HepG2 (cell line): Measurements from ENCODE around the gene JAG1. TPM values are rescaled to one million over a fixed set of nuclear protein-coding genes. Genes with fewer than 3 reads are reported as not detected.
A peak's percentile ranks its signal among the peaks of the same experiment; 100 is the strongest.

ENCODE experiments used
- ATF7 ChIP-seq, 2 experiments: fragments of 450-650 bp in 1 of 2; sonication (generic) in 1 of 2; formaldehyde crosslinking in 1 of 2; IDR thresholded peaks; 2 replicates each; pipeline versions ENCODE4 v1.4.0 to v1.6.1; 2016 to 2020; ENCODE audit warnings: antibody characterized with exemption in 1 of 2, mild to moderate bottlenecking in 1 of 2, missing genetic modification reagents in 1 of 2
- BHLHE40 ChIP-seq: IDR thresholded peaks from 2 replicates; pipeline ENCODE4 v1.6.1; 2011; ENCODE audit warnings: low read length, improper control_type of control experiment
- FOSL2 ChIP-seq: sonication (generic); formaldehyde crosslinking; IDR thresholded peaks from 2 replicates; pipeline ENCODE4 v1.4.0; 2020; ENCODE audit warnings: missing genetic modification reagents
- GFI1 ChIP-seq: sonication (generic); formaldehyde crosslinking; IDR thresholded peaks from 2 replicates; pipeline ENCODE4 v1.5.0; 2020; ENCODE audit warnings: missing genetic modification reagents, mild to moderate bottlenecking, borderline replicate concordance
- HDAC2 ChIP-seq: sonication (generic); formaldehyde crosslinking; IDR thresholded peaks from 2 replicates; pipeline ENCODE4 v1.4.0; 2020; ENCODE audit warnings: missing genetic modification reagents
- ISL2 ChIP-seq: sonication (generic); formaldehyde crosslinking; IDR thresholded peaks from 2 replicates; pipeline ENCODE4 v1.5.0; 2020; ENCODE audit warnings: missing genetic modification reagents
- MAF1 ChIP-seq: sonication (generic); formaldehyde crosslinking; IDR thresholded peaks from 2 replicates; pipeline ENCODE4 v1.5.0; 2020; ENCODE audit warnings: missing genetic modification reagents, borderline replicate concordance
- MED13 ChIP-seq: sonication (generic); formaldehyde crosslinking; IDR thresholded peaks from 2 replicates; pipeline ENCODE4 v1.5.0; 2020; ENCODE audit warnings: missing genetic modification reagents
- NCOR1 ChIP-seq: fragments of 200-600 bp; sonication (generic); IDR thresholded peaks from 2 replicates; pipeline ENCODE4 v1.7.0; 2017; ENCODE audit warnings: antibody characterized with exemption, low read length, borderline replicate concordance
- POLR2A ChIP-seq, 2 experiments: IDR thresholded peaks; 2 replicates each; pipeline ENCODE4 v1.6.1; 2011; ENCODE audit warnings: low read depth in 2 of 2, low read length in 2 of 2, mild to moderate bottlenecking in 1 of 2, moderate library complexity in 1 of 2; ENCODE audit not compliant: insufficient read depth in 1 of 2
- POLR2AphosphoS5 ChIP-seq: IDR thresholded peaks from 2 replicates; pipeline ENCODE4 v1.6.1; 2012; ENCODE audit warnings: low read depth, low read length
- PRPF4 ChIP-seq: fragments of 200-400 bp; formaldehyde crosslinking; IDR thresholded peaks from 2 replicates; pipeline ENCODE4 v1.6.1; 2016; ENCODE audit warnings: low read length, low read depth; ENCODE audit not compliant: poor library complexity, severe bottlenecking
- RFXAP ChIP-seq: sonication (generic); formaldehyde crosslinking; IDR thresholded peaks from 2 replicates; pipeline ENCODE4 v1.4.0; 2020; ENCODE audit warnings: missing genetic modification reagents, borderline replicate concordance
- TBX2 ChIP-seq: sonication (generic); formaldehyde crosslinking; IDR thresholded peaks from 2 replicates; pipeline ENCODE4 v1.5.0; 2020; ENCODE audit warnings: missing genetic modification reagents, mild to moderate bottlenecking, borderline replicate concordance
- ZFP36L1 ChIP-seq: sonication (generic); formaldehyde crosslinking; IDR thresholded peaks from 2 replicates; pipeline ENCODE4 v1.8.0; 2022; ENCODE audit warnings: mild to moderate bottlenecking, missing genetic modification reagents, moderate library complexity
- ZKSCAN1 ChIP-seq: fragments of 150-350 bp; IDR thresholded peaks from 2 replicates; pipeline ENCODE4 v1.6.1; 2014; ENCODE audit warnings: low read length
- ZNF354B ChIP-seq: sonication (generic); formaldehyde crosslinking; IDR thresholded peaks from 2 replicates; pipeline ENCODE4 v1.8.0; 2022; ENCODE audit warnings: mild to moderate bottlenecking, missing genetic modification reagents
- ZNF780A ChIP-seq: sonication (generic); formaldehyde crosslinking; IDR thresholded peaks from 2 replicates; pipeline ENCODE4 v1.8.0; 2022; ENCODE audit warnings: mild to moderate bottlenecking, missing genetic modification reagents, moderate library complexity
- polyA plus RNA-seq, 8 experiments: library from polyadenylated mRNA; depleted of rRNA in 3 of 8; stranded (reverse) in 7 of 8; unstranded in 1 of 8; fragments of >200 nt; fragmentation: Illumina TruSeq in 4 of 8; extraction: Trizol in 4 of 8; gene quantifications; 2 replicates each; pipeline versions ENCODE4 v1.2.1 to v1.2.3, GENCODE V29; 2011 to 2016; ENCODE audit warnings: low read depth in 4 of 8, missing spikeins in 1 of 8, mixed read lengths in 1 of 8; ENCODE audit not compliant: insufficient read depth in 1 of 8
- total RNA-seq, 5 experiments: library from RNA; depleted of rRNA; stranded (reverse); fragments of >200 nt; fragmentation: Illumina TruSeq; extraction: Trizol; gene quantifications; 2 replicates each; pipeline ENCODE4 v1.2.3, GENCODE V29; 2016; ENCODE audit warnings: low read depth in 1 of 5
- TF ChIP-seq, protein P1 (sequence below): sonication (generic); formaldehyde crosslinking; IDR thresholded peaks from 2 replicates; pipeline ENCODE4 v1.8.0; 2022; ENCODE audit warnings: mild to moderate bottlenecking, missing genetic modification reagents; ENCODE audit not compliant: insufficient replicate concordance
- TF ChIP-seq, protein P2 (sequence below): sonication (generic); formaldehyde crosslinking; conservative IDR thresholded peaks from 2 replicates; pipeline ENCODE4 v1.4.0; 2020; ENCODE audit warnings: missing genetic modification reagents
- TF ChIP-seq, protein P3 (sequence below): sonication (generic); formaldehyde crosslinking; IDR thresholded peaks from 2 replicates; pipeline ENCODE4 v1.4.0; 2020; ENCODE audit warnings: missing genetic modification reagents
- TF ChIP-seq, protein P4 (sequence below): sonication (generic); formaldehyde crosslinking; IDR thresholded peaks from 2 replicates; pipeline ENCODE4 v1.4.0; 2020; ENCODE audit warnings: missing genetic modification reagents, mild to moderate bottlenecking, borderline replicate concordance

Gene JAG1
- total and polyA plus RNA-seq, 2 of the 13 experiments (the other 11 are each of a cell fraction or from before 2014, with no cell fraction given), result 47.1 to 56.3 TPM

DNA sequence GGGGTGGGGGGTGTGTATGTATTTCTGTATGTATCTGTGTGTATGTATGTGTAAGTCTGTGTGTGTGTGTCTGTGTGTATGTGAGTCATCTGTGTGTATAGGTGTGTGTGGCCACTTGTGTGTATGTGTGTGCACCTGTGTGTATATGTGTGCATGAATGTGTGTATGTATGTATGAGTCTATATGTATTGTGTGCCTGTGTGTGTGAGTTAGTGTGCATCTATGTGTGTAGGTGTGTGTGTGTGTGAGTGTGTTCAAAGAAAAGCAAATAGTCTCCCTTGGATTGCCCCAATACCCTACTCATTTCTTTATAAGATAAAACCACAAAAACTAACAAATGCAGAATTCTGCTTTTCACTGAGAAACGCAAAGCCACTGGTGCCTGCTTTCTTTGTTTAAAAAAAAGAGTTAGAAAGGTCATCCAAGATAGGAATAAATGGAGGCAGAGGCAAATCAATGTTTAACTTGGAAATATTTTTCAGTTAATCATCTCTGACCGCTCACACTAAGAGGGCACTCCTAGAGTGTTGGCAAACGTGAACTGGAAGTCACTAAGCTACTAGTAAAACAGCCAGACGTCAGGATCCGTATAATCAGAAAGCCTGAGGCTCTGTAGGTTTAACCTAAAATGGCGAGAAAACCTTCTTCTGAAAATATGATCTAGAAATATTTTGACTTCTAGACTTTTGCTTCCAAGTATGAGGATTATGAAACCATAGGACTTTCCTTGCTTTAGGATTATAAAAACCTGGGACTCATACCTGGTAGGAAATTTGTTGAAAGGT lies 37.4 kb upstream of the JAG1 start (continued):
- TF ChIP-seq MAF1 (CRISPR knock-in tag) (no peak), RFXAP (CRISPR knock-in tag) (0 out of 2 replicates have a peak, but pooled peaks have one; percentile 13), ATF7 (IDR thresholded peaks at IDR 0.05) (peak; percentile 86), ATF7 (CRISPR knock-in tag; IDR thresholded peaks at IDR 0.05) (no peak), POLR2AphosphoS5 (peak; percentile 86), FOSL2 (CRISPR knock-in tag) (peak; percentile 71), PRPF4 (no peak), TBX2 (CRISPR knock-in tag) (0 out of 2 replicates have a peak, but pooled peaks have one; percentile 37), ZNF354B (CRISPR knock-in tag) (0 out of 2 replicates have a peak, but pooled peaks have one; percentile 33), HDAC2 (CRISPR knock-in tag) (0 out of 2 replicates have a peak, but pooled peaks have one; percentile 23), POLR2A (IDR thresholded peaks at IDR 0.05; ENCODE audit: insufficient read depth in 1 of 2, low read depth in 2 of 2, low read length in 2 of 2) (peak; percentile 41 to 89; a peak in 3 of 4 replicates), ZNF780A (CRISPR knock-in tag) (peak; percentile 63; the same call in 1 of the 2 replicates), GFI1 (CRISPR knock-in tag) (no peak), NCOR1 (peak; percentile 84; the same call in 1 of the 2 replicates), ZKSCAN1 (no peak), ISL2 (CRISPR knock-in tag) (peak; percentile 84), BHLHE40 (peak; percentile 20; the same call in 1 of the 2 replicates), MED13 (peak; percentile 36; the same call in 1 of the 2 replicates), ZFP36L1 (no peak)
- TF ChIP-seq, protein P1, sequence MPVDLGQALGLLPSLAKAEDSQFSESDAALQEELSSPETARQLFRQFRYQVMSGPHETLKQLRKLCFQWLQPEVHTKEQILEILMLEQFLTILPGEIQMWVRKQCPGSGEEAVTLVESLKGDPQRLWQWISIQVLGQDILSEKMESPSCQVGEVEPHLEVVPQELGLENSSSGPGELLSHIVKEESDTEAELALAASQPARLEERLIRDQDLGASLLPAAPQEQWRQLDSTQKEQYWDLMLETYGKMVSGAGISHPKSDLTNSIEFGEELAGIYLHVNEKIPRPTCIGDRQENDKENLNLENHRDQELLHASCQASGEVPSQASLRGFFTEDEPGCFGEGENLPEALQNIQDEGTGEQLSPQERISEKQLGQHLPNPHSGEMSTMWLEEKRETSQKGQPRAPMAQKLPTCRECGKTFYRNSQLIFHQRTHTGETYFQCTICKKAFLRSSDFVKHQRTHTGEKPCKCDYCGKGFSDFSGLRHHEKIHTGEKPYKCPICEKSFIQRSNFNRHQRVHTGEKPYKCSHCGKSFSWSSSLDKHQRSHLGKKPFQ (CRISPR knock-in tag), result peak; percentile 68
- TF ChIP-seq, protein P2, sequence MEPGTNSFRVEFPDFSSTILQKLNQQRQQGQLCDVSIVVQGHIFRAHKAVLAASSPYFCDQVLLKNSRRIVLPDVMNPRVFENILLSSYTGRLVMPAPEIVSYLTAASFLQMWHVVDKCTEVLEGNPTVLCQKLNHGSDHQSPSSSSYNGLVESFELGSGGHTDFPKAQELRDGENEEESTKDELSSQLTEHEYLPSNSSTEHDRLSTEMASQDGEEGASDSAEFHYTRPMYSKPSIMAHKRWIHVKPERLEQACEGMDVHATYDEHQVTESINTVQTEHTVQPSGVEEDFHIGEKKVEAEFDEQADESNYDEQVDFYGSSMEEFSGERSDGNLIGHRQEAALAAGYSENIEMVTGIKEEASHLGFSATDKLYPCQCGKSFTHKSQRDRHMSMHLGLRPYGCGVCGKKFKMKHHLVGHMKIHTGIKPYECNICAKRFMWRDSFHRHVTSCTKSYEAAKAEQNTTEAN, result peak; percentile 98
- TF ChIP-seq, protein P3, sequence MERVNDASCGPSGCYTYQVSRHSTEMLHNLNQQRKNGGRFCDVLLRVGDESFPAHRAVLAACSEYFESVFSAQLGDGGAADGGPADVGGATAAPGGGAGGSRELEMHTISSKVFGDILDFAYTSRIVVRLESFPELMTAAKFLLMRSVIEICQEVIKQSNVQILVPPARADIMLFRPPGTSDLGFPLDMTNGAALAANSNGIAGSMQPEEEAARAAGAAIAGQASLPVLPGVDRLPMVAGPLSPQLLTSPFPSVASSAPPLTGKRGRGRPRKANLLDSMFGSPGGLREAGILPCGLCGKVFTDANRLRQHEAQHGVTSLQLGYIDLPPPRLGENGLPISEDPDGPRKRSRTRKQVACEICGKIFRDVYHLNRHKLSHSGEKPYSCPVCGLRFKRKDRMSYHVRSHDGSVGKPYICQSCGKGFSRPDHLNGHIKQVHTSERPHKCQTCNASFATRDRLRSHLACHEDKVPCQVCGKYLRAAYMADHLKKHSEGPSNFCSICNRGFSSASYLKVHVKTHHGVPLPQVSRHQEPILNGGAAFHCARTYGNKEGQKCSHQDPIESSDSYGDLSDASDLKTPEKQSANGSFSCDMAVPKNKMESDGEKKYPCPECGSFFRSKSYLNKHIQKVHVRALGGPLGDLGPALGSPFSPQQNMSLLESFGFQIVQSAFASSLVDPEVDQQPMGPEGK (CRISPR knock-in tag), result no peak
- TF ChIP-seq, protein P4, sequence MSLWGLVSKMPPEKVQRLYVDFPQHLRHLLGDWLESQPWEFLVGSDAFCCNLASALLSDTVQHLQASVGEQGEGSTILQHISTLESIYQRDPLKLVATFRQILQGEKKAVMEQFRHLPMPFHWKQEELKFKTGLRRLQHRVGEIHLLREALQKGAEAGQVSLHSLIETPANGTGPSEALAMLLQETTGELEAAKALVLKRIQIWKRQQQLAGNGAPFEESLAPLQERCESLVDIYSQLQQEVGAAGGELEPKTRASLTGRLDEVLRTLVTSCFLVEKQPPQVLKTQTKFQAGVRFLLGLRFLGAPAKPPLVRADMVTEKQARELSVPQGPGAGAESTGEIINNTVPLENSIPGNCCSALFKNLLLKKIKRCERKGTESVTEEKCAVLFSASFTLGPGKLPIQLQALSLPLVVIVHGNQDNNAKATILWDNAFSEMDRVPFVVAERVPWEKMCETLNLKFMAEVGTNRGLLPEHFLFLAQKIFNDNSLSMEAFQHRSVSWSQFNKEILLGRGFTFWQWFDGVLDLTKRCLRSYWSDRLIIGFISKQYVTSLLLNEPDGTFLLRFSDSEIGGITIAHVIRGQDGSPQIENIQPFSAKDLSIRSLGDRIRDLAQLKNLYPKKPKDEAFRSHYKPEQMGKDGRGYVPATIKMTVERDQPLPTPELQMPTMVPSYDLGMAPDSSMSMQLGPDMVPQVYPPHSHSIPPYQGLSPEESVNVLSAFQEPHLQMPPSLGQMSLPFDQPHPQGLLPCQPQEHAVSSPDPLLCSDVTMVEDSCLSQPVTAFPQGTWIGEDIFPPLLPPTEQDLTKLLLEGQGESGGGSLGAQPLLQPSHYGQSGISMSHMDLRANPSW, result no peak
